Measurements from ENCODE around the gene ANO8.

- no peak for TF ChIP-seq POLR2A (IDR thresholded peaks at IDR 0.05; ENCODE audit: low read depth, low read length)
- no peak for TF ChIP-seq POLR2AphosphoS5 (IDR thresholded peaks at IDR 0.05; ENCODE audit: low read depth, low read length)
Observed at GRCh38 chr19:17352608-17353280, 18.1 kb upstream of the ANO8 start.

Data from GM12892 (cell line).